Stimulated activated CD8-positive, alpha-beta memory T cell treated with anti-CD3 and anti-CD28 coated beads, Interleukin-15, amount 100 ng/mL, for 48 hours (primary cell): ENCODE measurements around the gene THOC7.

Experiments
- DNase-seq, 2 donors: peaks; one replicate each; pipeline ENCODE4 v3.0.0-alpha.2; 2020; ENCODE audit warnings: low read depth in 2 of 2

Gene THOC7

DNA sequence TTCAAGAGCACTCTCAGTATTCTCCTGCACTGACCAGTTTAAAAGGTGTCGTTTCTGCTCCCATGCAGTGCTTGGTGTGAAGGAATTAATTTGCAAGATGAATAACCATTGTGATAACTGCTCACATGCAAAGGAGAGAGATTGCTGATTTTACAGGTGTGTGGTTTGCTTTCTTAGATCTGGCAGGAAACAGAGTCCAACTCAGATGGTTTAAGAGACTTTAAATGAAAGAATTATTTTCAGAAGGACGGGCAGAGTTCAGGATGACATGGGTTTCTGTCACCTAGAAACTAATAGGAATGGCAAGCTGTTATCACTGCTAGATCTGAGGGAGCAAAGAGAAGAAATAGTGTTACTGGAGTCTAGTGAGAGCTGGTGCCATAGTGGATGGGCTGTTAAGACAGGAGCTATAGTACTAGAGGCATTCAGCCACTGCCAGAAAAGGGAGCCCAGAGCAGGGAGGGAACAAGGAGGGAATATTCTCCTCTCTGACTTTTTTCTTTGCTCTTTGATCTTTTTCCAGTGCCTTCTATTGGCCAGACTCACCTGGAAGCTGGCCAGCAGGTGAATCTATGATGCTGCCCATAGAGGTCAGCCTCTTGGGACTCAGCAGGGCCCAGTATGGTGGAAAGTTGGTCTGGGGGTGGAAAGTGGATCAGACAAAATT, 14.9 kb upstream of the THOC7 start:
- no peak for DNase-seq

DNA sequence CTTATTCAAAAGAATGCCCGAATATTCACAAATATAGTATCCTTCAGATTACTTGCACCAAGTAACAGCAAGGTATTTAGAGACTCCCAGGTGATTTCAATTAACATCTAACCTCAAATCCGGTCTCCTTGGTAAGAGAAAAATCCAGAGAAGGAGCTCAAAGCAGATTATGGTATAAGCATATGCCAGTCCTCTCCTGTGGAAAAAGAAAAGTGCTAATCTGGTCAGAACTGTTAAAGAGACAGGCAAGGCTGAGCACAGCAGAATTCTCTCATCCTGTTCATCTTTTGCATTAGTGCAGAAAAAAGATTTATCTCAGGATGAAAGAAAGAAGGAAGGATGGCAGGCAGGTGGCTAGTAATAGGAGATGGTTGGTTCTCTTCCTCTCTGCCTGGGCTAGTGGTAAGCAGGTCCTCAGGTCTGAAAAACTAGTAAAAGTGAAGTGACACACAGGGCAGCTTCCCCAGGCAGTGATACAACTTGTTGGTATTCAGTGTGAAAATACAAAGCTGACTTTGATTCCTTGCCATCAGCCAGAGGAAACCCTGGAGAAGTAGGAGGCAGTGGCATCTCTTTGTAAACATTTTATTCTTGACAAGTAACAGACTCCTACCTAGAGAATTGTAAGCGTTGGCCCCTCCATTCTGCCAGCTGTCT, 14.3 kb upstream of the THOC7 start:
- DNase-seq, result no peak

DNA sequence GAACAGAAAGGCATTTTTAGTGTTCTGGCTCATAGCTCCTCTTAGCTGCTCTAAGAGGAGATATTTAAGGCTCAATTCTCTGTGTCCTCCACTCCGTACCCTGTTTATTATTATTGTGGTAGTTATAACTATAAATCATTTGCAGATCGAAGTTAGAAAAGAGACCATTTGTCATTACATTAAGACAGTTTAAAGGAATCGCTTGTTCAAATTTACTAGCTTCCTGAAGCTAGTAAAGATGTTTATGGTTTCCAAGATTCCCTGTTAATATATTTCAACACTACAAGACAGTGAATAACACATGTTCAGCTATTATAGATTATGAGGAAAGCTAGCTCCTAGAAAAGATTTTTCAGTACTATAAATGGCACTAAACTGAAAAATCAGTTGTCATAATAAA, 12.7 kb upstream of the THOC7 start:
- no peak for DNase-seq

DNA sequence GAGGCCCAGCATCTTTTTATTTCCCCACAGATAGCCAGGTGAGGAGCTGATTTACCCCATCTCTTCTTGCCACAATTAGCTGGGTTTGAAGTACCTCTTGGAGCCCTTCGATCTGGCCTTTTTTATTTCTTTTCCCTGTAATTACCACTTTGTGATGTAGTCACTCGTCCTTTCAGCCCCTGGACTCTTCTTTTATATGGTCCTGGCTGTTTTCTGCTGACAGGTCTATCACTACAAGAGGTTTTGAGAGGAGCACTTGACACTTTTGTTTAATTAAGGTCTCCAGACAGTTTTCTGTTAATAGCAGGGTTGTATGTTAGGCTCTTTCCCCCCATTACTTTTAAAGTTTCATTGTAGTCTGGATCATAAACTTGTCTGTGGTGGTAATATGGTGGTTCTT, 11.9 kb upstream of the THOC7 start:
- DNase-seq, result no peak

DNA sequence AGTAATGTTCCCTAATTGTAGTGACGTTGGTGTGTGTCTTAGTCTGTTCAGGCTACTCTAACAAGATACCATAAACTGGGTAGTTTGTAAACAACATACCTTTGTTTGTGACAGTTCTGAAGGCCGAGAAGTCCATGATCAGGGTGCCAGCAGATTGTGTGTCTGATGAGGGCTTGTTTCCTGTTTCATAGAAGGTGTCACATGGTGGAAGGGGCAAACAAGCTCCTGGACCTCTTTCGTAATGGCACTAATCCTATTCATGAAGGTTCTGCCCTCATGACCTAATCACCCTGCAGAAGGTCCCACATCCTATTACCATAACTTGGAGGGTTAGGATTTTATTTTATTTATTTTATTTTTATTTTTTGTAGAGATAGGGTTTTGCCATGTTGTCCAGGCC, 11.2 kb upstream of the THOC7 start:
- DNase-seq, result no peak

DNA sequence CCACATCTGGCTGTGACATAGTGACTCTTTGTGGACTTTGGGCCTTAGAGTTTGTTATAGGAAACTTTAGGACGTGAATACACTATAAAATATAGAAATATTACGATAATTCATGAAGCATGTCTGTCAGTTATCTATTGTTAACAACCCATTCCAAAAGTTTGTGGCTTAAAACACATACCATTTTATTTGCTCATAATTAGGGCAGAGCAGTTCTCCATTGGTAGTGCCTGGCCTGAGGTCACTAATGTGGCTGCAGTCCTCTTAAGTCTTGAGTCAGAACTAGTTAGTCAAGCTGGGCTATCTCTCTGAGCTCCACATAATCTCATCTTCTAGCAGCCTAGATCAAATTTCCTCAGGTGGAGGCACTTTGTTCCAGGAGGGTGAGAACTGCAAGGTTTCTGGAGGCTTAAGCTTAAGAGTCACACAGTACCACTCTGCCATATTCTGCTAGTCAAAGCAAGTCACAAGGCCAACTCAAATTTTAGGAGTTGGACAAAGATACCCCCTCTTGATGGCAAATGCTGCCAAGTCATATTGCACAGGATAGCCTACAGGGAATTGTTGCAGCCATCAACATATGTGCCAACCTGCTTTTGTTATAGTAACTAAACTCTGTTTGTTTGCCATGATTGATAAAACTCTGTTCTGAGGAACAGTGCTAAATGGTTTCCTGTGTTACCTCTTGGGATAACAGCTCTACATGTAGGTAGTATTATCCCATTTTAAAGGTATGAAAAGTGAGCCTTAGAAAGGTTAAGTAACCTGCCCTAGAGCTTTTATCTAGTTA, 8.7 kb upstream of the THOC7 start:
- no peak for DNase-seq

DNA sequence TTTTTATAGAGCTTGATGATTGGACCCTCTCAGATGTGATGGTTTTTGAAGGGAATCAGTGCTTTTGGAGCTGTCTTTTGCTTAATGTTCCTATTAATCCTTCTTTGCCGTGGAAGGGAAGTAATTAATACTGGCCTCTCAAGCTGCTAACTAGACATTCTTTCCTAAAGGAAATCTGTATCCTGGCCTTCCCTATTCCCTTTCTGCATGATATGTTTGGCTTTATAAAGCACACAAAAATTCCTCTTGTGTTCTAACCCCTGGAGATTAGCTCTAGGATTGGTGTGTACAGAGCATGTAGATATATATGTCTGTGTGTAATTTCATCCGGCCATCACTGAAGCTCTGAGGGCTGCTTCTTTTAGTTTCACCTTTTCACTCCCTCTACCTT, 7.0 kb upstream of the THOC7 start:
- DNase-seq, result no peak

DNA sequence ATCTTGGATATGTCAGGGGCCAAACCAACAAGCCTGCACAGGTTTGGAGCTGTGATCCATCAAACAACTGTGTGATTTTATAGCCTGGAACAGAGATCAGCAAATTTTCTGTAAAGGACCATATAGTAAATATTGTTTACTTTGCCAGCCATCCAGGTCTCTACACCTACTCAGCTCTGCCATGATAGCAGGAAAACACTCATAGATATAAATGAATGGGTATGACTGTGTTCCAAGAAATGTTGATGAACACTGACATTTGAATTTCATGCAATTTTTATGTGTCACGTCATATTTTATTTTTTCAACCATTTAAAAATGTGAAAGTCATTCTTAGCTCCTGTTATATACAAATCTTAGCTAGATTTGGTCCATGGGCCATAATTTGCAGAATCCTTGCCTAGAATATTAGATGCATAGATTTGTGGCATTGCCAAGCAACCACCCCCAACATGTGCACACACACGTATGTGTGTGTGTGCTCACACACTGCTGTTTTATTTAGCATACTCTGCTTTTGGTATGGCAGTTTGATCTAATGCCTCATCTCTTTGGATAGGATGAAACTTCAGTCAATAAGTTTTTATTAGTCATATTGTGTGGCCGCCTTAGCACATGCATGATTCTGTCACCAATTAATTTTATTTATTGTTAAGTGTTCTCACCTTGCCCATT, 6.5 kb upstream of the THOC7 start:
- DNase-seq, result no peak

DNA sequence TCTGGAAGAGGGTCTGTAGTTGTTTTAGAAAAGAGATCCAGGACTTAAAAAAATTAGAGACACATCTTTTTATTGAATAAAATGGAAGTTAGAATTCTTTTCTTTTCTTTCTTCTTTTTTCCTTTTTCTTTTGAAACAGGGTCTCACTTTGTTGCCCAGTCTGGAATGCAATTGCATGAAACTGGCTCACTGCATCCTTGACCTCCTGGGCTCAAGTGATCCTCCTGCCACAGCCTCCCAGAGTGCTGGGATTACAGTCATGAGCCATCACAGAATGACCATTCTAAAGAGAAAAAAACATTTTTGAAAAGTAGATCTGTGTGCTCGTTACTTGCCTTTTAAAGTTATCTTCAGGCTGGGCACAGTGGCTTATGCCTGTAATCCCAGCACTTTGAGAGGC, 3.6 kb upstream of the THOC7 start:
- DNase-seq, result no peak

DNA sequence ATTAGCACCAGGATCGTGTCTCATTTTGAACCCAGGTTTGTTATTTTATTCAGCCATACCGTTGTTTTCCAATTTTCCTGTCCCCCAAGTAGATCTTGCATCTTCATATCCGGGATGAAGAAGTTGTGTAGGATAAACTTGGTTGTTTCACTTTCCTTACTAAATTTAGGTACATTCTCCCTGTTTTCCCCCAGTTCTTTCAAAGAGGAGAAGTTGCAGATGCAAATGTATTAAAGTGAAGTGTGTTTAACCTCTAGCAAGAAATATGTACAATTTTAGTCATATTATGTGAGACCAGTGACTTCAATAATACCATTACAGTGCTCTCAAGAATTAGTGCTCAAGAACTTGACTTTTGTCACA, 1.3 kb upstream of the THOC7 start:
- no peak for DNase-seq

DNA sequence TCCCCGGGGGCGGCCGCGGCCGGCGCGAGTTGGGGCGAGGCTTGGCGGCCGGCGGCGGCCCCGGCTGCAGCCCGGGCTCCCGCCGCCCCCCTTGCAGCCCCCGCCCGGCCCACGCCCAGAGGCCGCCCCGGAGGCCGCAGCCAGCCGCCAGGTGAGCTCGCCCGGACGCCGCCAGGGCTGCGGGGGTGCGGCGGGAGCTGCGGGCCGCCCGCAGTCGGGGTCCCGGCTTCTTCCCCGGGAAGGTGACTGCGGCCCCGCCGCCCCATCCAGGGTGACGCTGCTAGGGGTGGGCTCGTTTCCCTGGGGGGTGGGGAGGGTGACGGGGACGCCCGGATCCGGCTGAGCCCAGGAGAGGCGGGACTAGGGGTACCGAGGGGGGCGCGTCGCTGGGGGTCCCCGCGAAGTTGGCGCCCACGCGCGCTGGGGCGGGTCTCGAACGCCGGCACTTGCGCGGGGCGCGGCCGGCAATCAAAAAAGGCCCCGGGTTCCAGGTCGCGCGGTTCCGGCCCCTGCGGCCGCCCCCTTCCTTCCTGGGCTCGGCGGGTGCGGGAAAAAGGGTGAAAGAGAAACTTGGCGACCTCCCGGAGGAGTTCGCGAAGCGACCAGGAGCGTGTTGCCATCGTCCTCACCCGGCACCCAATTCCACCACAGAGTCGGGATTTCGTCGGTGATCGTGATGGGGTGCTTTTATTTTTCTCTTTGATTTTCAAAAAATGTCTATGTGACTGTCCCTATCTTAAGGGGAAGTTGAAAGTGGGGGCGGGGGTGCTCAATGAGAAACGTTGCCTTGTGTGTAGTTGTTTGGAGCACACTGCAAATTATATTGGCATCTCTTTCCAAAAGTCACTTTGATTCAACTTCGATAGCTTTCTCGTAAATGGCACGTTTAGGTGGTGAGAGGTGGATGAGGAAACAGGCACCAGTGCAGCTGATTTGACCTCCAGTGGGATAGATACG, 681 bp upstream of the THOC7 start:
- peak; percentile 40 to 46 for DNase-seq

DNA sequence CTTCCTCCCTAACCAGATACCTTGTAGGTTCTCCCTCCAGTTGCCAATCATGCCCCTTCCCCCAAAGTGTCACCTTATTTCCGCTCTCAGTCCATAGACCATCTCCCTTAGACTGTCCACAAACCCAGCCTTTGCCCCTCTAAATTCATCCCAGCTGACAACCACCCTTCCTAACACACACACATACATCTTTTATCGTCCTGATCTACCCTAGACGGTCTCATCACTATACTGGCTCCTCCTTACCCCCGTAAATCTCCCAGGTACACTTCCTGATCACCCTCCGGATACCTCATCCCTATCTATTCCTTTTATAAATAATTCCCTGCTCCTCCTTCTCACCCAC, 828 bp downstream of the THOC7 start:
- DNase-seq, result no peak

DNA sequence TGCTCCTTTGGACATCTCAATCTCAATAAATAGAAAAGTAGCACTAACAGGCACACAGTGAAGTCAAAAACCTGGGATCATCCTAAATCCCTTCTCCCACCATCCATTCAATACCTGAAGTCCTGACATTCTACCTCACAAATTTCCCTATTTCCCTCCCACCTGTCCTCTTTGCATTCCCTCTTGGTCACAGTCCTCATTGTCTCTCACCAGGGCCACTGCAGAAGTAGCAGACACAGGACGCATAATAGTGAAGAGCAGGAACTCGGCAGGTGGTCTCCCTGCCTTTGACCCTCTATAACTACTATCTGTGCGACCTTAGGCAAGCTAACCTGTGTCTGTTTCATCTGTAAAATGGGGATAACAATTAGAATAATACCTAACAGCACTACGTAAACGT, 2.3 kb downstream of the THOC7 start:
- no peak for DNase-seq

DNA sequence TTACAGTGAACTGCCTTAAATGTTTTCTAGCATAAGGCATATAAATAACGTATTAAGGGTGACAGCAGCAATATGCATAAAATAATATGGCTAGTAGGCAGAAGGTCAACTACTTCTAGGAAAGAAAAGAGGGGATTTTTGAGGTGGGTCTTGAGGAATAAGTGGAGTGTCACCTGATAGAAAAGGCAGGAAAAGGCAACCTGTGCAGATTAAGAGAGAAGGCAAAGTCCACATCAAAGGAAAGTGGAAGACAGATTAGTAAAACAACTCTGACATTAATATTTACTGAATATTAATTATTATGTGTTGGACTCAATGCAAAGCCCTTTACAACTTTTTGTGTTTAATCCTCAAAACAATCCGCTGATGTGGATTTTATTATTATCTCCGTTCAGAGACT, 2.8 kb downstream of the THOC7 start:
- DNase-seq, result no peak

DNA sequence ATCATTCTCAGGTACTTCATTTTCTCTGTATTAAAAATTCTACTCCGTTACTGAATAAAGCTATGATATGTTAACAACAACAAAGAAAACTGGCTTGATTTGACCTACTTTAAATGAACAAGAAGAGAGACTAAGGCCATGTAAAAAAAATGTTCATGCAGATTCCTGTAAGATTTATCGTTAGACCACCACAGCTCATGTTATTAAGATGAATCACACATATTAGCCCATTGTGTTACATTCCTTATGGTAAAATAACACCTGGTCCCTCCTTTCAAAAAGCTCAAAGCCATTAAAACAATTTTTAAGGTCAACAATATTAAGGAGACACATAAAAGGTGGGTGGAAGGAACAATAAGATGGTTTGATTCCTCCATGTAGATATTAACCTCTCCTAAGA, 6.3 kb downstream of the THOC7 start:
- DNase-seq, result no peak

DNA sequence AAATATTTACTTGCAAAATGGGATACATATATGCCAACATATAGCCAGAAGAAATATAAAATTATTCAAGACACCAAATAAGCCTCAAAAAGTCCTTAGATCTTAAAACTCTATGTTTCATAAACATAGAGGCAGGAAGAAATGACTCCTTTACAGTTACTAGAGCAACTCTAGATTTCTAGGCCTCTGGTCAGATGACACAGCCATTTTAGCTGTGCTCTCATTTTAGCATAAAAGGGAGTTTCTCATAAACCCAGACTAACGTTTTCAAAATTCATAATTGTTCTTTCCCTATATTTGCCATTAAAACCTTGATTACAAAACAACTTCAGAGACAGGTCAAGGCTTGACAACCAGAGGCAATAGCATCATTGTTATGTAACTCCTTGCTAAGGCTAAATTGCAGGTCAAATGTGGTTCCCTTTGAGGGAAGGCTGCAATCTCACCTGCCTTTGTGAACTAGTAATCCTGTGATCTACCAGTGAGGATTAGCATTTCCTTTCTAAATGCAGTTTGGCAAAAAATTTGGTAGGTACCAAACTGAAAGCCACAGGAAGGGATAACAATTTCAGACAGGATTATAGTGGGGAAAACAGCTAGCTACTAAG, 8.2 kb downstream of the THOC7 start:
- no peak for DNase-seq

DNA sequence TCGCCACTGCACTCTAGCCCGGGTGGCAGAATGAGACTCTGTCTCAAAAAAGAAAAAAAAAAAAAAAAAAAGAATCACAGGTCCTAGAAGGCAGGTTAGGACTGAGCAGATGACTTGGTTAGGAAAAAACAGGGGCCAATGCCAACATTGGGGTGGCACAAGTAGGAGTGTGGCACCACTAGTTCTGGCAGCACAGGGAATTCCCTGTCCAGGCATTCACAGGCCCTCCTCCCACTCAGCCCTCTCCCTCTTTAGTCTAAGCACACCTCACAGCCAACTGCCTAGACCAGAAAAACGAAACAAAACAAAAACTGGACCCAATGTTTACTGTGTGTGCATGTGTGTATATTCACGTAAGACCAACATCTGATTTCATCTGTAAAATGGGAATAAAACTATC, 10.5 kb downstream of the THOC7 start:
- no peak for DNase-seq

DNA sequence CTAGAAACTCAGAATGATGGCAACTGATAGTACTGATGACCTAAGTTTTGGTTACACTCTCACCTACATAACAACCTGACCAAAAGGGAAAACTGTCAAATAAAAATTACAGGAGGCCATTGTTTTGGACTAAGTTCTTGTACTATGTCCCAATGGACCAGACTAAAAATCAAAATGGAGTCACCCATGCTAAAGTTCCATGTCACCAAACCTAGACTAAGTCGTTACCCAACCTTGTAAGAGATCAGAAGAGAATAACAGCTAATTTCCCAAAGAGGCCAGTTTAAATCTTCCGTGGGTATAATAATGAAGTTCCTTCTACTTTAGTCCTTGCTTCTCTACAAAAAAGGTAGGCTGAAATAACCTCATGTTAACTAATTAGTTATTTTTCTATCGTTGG, 12.3 kb downstream of the THOC7 start:
- DNase-seq, result no peak

DNA sequence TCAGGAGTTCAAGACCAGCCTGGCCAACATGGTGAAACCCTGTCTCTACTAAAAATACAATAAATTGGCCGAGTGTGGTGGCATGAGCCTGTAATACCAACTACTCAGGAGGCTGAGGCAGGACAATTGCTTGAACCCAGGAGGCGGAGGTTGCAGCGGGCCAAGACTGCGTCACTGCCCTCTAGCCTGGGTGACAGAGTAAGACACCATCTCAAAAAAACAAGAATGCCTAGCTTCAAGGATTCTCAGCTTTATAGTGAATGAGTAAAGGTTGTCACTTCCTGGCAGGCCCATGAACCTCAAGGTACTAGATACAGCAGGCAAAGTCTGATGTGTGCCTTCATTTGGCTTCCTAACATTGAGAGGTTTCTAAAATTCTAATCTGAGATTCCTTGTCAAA, 14.4 kb downstream of the THOC7 start:
- DNase-seq, result no peak

DNA sequence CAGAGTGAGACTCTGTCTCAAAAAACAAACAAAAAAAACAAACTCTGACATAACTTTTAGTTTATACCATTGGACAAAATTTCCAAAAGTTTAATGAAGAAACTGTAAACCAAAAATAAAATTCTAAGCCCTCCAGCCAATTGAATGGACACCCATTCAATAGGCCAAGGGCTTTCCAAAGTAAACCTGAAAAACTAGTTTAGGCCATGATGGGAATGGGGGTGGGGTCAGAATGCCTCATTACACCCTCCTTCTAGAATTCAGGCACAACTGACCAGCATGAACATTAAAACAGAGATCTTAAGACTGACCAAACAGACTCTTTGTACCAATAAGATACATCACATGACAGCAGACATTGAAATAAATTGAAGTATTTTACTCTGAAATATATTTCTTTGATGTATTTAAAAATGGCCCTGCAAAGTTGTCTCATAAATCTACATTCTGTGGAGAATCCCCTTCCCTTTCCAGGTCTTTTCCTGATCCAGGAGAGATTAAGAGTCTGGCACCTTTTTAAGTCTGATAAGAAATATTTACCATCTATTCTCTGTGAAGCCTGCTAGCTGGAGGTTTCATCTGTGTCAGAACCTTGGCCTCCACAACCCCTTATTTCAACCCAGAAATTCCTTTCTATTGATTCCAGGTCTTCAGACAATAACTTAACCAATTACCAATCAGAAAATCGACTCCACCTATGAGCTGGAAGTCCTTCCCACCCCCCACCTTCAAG, 15.7 kb downstream of the THOC7 start:
- no peak for DNase-seq

DNA sequence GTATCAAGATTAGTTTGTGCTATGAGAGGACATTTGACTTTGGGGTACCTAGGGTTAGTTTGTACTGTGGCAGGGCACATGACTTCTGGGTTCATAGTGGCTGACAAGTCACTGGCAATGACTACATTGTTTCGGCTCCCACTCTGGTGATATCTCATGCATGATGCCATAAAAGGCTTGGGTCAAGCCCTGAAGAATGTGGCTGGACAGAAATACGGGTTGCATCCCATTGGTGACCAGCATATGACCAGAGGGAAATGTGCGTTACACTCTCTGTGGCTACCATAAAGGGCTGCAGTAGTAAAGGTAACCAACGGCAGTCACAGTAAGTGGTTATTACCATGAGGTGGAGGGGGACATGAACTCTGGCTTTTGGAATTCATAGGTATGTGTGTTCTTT, 18.4 kb downstream of the THOC7 start:
- DNase-seq, result no peak
